Left lung (tissue), 10 donors: ENCODE data around the gene RIMS4. TPM values are rescaled to one million over a fixed set of nuclear protein-coding genes. Genes with fewer than 3 reads are reported as not detected.

Experiments used
- ATAC-seq: fragments of 200-7000 bp; cut with Tn5 transposase; one replicate; pipeline ENCODE4 v1.9.1; 2020; ENCODE audit warnings: moderate library complexity
- DNase-seq, 4 donors: peaks; one replicate each; pipeline ENCODE4 v3.0.0-alpha.2; 2013 to 2020
- H3K27ac ChIP-seq, 2 donors: fragments of 200-600 bp; sonication (generic) in 1 of 2; one replicate each; pipeline versions ENCODE4 v1.5.0 to v1.8.0; 2020 to 2021
- H3K27me3 ChIP-seq, 2 donors: fragments of 200-600 bp; sonication (generic) in 1 of 2; one replicate each; pipeline versions ENCODE4 v1.5.0 to v1.8.0; 2020 to 2021
- H3K36me3 ChIP-seq, 2 donors: fragments of 200-600 bp; sonication (generic) in 1 of 2; one replicate each; pipeline versions ENCODE4 v1.5.0 to v1.8.0; 2020 to 2021
- H3K4me1 ChIP-seq, 2 donors: fragments of 200-600 bp; one replicate each; pipeline ENCODE4 v1.8.0; 2021
- H3K4me3 ChIP-seq, 2 donors: fragments of 200-600 bp; sonication (generic) in 1 of 2; one replicate each; pipeline versions ENCODE4 v1.5.0 to v1.8.0; 2020 to 2021; ENCODE audit warnings: mild to moderate bottlenecking in 1 of 2
- H3K9me3 ChIP-seq, 2 donors: fragments of 200-600 bp; sonication (generic) in 1 of 2; one replicate each; pipeline versions ENCODE4 v1.5.0 to v1.8.0; 2020 to 2021
- CTCF ChIP-seq, 2 donors: fragments of 200-600 bp; sonication (generic) in 1 of 2; IDR thresholded peaks; one replicate each; pipeline versions ENCODE4 v1.5.0 to v1.8.0; 2021; ENCODE audit warnings: antibody characterized with exemption in 2 of 2
- intact Hi-C, 2 donors: fragments of 100-400 bp; cut with DNase I; formaldehyde crosslinking; loops; one replicate each; pipeline versions ENCODE4 v1.11.2 to v1.14.2; 2022
- polyA plus RNA-seq, 6 donors: library from polyadenylated mRNA; unstranded; fragments of 120-200 nt; gene quantifications; one replicate each; pipeline ENCODE4 v1.2.1, GENCODE V29; 2013; ENCODE audit not compliant: insufficient read length in 6 of 6
- total RNA-seq, 2 donors: library from RNA; stranded (reverse); fragmentation: NEBNext Ultra II Directional; extraction: Animal tissue kit (Norgen Biotek cat#: 25700); gene quantifications; one replicate each; pipeline ENCODE4 v1.2.1, GENCODE V29; 2021
- donor health status: DM: no; HTN: yes; CAD: no.
- donor health status: DM: no; HTN: no; CAD: no.

The RIMS4 gene
- total and polyA plus RNA-seq, 8 donors: 0.47 to 6.3 (median 4.1) TPM

GRCh38 chr20:44743916-44744655 lies 66.3 kb downstream of the RIMS4 start:
- no peak for TF ChIP-seq CTCF (IDR thresholded peaks at IDR 0.05)
- no peak overlapping the region for H3K4me3 ChIP-seq
- H3K4me1 ChIP-seq: peaks cover 16 to 25% of the 10 kb centered on the region in 2 donors
- peaks cover 0 to 27% of the 10 kb centered on the region in 2 donors for H3K27me3 ChIP-seq
- no peak for DNase-seq
- no peak overlapping the region for H3K27ac ChIP-seq
- no peaks in the 10 kb centered on the region for H3K9me3 ChIP-seq
- ATAC-seq: no peak
- H3K36me3 ChIP-seq: no peaks in the 10 kb centered on the region
- intact Hi-C loops: no loop called here

GRCh38 chr20:44743080-44743701 lies 67.2 kb downstream of the RIMS4 start:
- Histone ChIP-seq H3K9me3 (no peaks in the 10 kb centered on the region), H3K27ac (no peak overlapping the region), H3K27me3 (peaks cover 0 to 27% of the 10 kb centered on the region in 2 donors), H3K4me3 (no peak overlapping the region), H3K36me3 (no peaks in the 10 kb centered on the region), H3K4me1 (peaks cover 16 to 25% of the 10 kb centered on the region in 2 donors)
- ATAC-seq: no peak
- intact Hi-C loops: no loop called here
- DNase-seq: no peak
- no peak for TF ChIP-seq CTCF (IDR thresholded peaks at IDR 0.05)

GRCh38 chr20:44742304-44743079 lies 67.9 kb downstream of the RIMS4 start:
- H3K4me1 ChIP-seq: peaks cover 16 to 19% of the 10 kb centered on the region in 2 donors
- peaks cover 0 to 27% of the 10 kb centered on the region in 2 donors for H3K27me3 ChIP-seq
- no peak overlapping the region for H3K27ac ChIP-seq
- H3K9me3 ChIP-seq: no peaks in the 10 kb centered on the region
- ATAC-seq (no peak), DNase-seq (no peak)
- no peak overlapping the region for H3K4me3 ChIP-seq
- intact Hi-C loops: no loop called here
- TF ChIP-seq CTCF (IDR thresholded peaks at IDR 0.05): no peak
- no peaks in the 10 kb centered on the region for H3K36me3 ChIP-seq

GRCh38 chr20:44739942-44740341 lies 70.4 kb downstream of the RIMS4 start:
- no peaks in the 10 kb centered on the region for H3K36me3 ChIP-seq
- peaks cover 0 to 3% of the 10 kb centered on the region in 2 donors for H3K9me3 ChIP-seq
- no peak overlapping the region for H3K27ac ChIP-seq
- intact Hi-C loops: no loop called here
- TF ChIP-seq CTCF (IDR thresholded peaks at IDR 0.05): no peak
- DNase-seq: peak in 1 of 4 donors; percentile 53
- H3K27me3 ChIP-seq: peaks cover 0 to 5% of the 10 kb centered on the region in 2 donors
- no peak overlapping the region for H3K4me3 ChIP-seq
- no peaks in the 10 kb centered on the region for H3K4me1 ChIP-seq
- no peak for ATAC-seq
